GM12891 (cell line): ENCODE measurements around the gene TNFAIP1.

Source experiments
- POLR2A ChIP-seq: IDR thresholded peaks from 2 replicates; pipeline ENCODE4 v1.6.1; 2011; ENCODE audit warnings: low read depth, low read length, control low read depth
- POLR2AphosphoS5 ChIP-seq: IDR thresholded peaks from 2 replicates; pipeline ENCODE4 v1.6.1; 2011; ENCODE audit warnings: low read depth, low read length, control low read depth
- TAF1 ChIP-seq: IDR thresholded peaks from 2 replicates; pipeline ENCODE4 v1.6.1; 2011; ENCODE audit warnings: low read depth, low read length, control low read depth

DNA sequence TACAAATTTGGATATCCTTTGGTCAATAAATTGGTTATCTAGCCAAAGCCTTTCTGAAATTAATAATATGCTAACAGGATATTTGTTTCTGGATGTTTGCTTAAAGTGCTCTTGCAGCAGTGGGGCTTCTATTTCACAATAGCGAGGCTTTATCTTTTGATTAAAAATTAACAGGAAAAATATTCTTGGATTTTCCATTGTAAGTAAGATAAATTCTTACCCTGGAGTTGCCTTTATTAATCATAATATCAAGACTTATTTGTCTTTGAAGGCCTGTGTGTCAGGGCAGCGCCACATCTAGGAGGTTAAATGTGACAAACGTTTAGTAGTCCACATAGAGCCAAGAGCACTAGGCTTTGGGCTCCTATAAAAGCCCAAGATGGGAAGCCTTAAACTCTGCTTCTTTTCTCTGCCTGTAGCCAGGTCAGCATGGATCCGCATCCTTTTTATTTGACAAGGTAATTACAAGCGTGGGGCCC, 11.3 kb upstream of the TNFAIP1 start:
- TF ChIP-seq POLR2A: no peak
- TF ChIP-seq POLR2AphosphoS5: no peak
- no peak for TF ChIP-seq TAF1
